HEK293T (cell line): Measurements from ENCODE around the gene GAN.
"Not testable (repeated sequence)": the region's sequence is repeated elsewhere in the genome, so short reads cannot be mapped to it uniquely, and the experiment has no call there.

Source experiments
- CTCF ChIA-PET: fragments of 350-600 bp; formaldehyde crosslinking; extraction: SDS; loops from one replicate; lab custom pipeline; 2021; ENCODE audit warnings: antibody characterized with exemption, inconsistent platforms; lab: Yijun Ruan, JAX
- POLR2A ChIA-PET: fragments of 350-600 bp; formaldehyde crosslinking; extraction: SDS; loops from one replicate; lab custom pipeline; 2020; ENCODE audit warnings: antibody characterized with exemption, inconsistent platforms; lab: Yijun Ruan, JAX
- DNase-seq: peaks from one replicate; pipeline ENCODE4 v3.0.0; 2012; ENCODE audit warnings: mixed read lengths; ENCODE audit errors: extremely low spot score
- ARNT ChIP-seq: fragments of 450-650 bp; IDR thresholded peaks from 2 replicates; pipeline ENCODE4 v1.6.1; 2017; ENCODE audit warnings: mild to moderate bottlenecking
- BHLHE40 ChIP-seq: fragments of 450-650 bp; IDR thresholded peaks from 2 replicates; pipeline ENCODE4 v1.6.1; 2016; ENCODE audit warnings: mild to moderate bottlenecking, moderate library complexity, borderline replicate concordance
- CTBP1 ChIP-seq: fragments of 450-650 bp; IDR thresholded peaks from 2 replicates; pipeline ENCODE4 v1.6.1; 2016; ENCODE audit warnings: borderline replicate concordance
- ELF4 ChIP-seq: fragments of 450-650 bp; IDR thresholded peaks from 2 replicates; pipeline ENCODE4 v1.6.1; 2017; ENCODE audit warnings: antibody characterized with exemption
- FOXA1 ChIP-seq: fragments of 450-650 bp; IDR thresholded peaks from 2 replicates; pipeline ENCODE4 v1.6.1; 2016; ENCODE audit warnings: mild to moderate bottlenecking
- FOXK2 ChIP-seq: fragments of 450-650 bp; IDR thresholded peaks from 2 replicates; pipeline ENCODE4 v1.6.1; 2016; ENCODE audit warnings: mild to moderate bottlenecking
- FOXM1 ChIP-seq: fragments of 450-650 bp; IDR thresholded peaks from 2 replicates; pipeline ENCODE4 v1.6.1; 2017; ENCODE audit warnings: mild to moderate bottlenecking, borderline replicate concordance
- HDGF ChIP-seq: fragments of 450-650 bp; IDR thresholded peaks from 2 replicates; pipeline ENCODE4 v1.6.1; 2017; ENCODE audit warnings: antibody characterized with exemption, borderline replicate concordance
- L3MBTL2 ChIP-seq: fragments of 450-650 bp; conservative IDR thresholded peaks from 2 replicates; pipeline ENCODE4 v1.6.1; 2016; ENCODE audit warnings: mild to moderate bottlenecking
- LEF1 ChIP-seq: fragments of 450-650 bp; IDR thresholded peaks from 2 replicates; pipeline ENCODE4 v1.6.1; 2017; ENCODE audit warnings: mild to moderate bottlenecking, borderline replicate concordance
- NFRKB ChIP-seq: fragments of 450-650 bp; IDR thresholded peaks from 2 replicates; pipeline ENCODE4 v1.6.1; 2016; ENCODE audit warnings: mild to moderate bottlenecking, moderate library complexity
- SP1 ChIP-seq: fragments of 450-650 bp; IDR thresholded peaks from 2 replicates; pipeline ENCODE4 v1.6.1; 2017
- SUZ12 ChIP-seq: fragments of 450-650 bp; IDR thresholded peaks from 2 replicates; pipeline ENCODE4 v1.6.1; 2016; ENCODE audit warnings: mild to moderate bottlenecking
- TARDBP ChIP-seq: fragments of 450-650 bp; IDR thresholded peaks from 2 replicates; pipeline ENCODE4 v1.6.1; 2016
- ZNF384 ChIP-seq: fragments of 450-650 bp; IDR thresholded peaks from 2 replicates; pipeline ENCODE4 v1.6.1; 2016
- TF ChIP-seq, protein P1 (sequence below): fragments of 450-650 bp; IDR thresholded peaks from 2 replicates; pipeline ENCODE4 v1.6.1; 2016

The GAN gene

DNA sequence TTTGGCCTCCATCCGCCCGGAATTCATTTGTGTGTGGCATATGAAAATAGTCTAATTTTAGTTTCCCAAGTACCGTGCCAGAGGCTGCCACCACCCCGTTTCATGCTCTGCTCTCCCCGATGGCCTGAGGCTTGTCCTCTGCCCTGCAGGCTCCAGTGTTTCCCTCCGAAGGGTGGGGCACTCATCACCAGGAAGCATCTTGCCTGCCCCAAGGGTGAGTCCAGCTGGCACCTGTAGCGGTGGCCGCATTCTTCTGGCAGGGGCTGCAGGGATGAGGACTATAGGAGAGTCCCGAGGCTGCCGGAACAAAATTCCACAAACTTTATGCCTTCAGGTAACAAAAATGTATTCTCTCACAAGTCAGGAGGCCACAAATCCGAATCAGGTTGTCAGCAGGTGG, 106.8 kb downstream of the GAN start:
- POLR2A ChIA-PET: no interaction called here
- no peak for DNase-seq
- CTCF ChIA-PET: no interaction called here
- TF ChIP-seq L3MBTL2 (no peak), ELF4 (no peak), SP1 (no peak), TARDBP (no peak), FOXA1 (no peak), SUZ12 (no peak), FOXK2 (no peak)
- TF ChIP-seq, protein P1, sequence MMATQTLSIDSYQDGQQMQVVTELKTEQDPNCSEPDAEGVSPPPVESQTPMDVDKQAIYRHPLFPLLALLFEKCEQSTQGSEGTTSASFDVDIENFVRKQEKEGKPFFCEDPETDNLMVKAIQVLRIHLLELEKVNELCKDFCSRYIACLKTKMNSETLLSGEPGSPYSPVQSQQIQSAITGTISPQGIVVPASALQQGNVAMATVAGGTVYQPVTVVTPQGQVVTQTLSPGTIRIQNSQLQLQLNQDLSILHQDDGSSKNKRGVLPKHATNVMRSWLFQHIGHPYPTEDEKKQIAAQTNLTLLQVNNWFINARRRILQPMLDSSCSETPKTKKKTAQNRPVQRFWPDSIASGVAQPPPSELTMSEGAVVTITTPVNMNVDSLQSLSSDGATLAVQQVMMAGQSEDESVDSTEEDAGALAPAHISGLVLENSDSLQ: no peak

DNA sequence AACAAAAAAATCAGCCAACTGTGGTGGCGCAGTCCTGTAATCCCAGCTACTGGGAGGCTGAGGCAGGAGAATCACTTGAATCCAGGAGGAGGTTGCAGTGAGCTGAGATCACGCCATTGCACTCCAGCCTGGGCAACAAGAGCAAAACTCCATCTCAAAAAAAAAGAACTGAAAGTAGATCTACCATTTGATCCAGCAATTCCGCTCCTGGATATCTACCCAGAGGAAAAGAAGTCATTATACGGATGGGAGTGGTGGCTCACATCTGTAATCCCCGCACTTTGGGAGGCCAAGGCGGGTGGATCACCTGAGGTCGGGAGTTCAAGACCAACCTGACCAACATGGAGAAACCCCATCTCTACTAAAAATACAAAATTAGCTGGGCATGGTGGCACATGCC, 107.4 kb downstream of the GAN start:
- DNase-seq, POLR2A ChIA-PET, CTCF ChIA-PET: not testable (repeated sequence)

DNA sequence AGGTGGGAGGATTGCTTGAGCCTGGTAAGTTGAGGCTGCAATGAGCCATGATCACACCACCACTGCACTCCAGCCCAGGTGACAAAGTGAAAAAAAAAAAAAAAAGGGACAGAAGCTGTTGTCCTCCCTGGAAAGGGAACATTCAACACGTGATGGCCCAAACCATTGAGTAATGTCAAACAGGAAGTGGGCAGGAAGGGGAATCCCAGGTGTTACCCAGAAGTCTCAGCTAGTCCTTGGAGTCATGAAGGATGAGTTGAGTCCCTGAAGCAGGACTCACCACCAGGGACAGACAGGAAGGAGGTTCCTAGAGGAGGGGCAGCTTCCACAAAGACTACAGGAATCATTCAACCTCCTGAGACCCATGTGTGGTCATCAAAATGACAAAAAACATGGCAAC, 110.0 kb downstream of the GAN start:
- CTCF ChIA-PET: no interaction called here
- DNase-seq: no peak
- POLR2A ChIA-PET: no interaction called here
- TF ChIP-seq TARDBP: no peak
- TF ChIP-seq FOXM1: no peak
- TF ChIP-seq L3MBTL2: no peak
- TF ChIP-seq ARNT: no peak
- TF ChIP-seq FOXK2: no peak
- no peak for TF ChIP-seq SUZ12
- TF ChIP-seq CTBP1: no peak
- no peak for TF ChIP-seq NFRKB
- TF ChIP-seq SP1: no peak
- no peak for TF ChIP-seq BHLHE40
- no peak for TF ChIP-seq HDGF
- no peak for TF ChIP-seq FOXA1
- no peak for TF ChIP-seq LEF1

DNA sequence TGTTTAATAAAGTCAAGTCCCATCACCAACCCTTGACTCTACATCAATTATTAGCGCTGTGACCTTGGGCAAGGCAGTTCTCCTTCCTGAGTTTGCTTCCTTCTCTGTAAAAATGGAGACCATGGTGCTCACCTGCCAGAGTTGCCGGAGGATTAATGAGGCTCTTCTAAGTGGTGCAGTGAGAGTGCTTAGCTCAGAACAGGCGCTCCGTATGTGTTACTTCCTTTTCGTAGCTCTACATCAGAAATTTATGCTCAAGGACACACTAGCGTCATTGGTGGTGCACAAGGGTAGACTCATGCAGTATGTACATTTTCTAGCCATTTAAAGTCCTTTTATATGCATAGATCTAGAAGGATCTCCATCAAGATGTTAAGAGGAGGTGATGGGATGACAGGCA, 112.5 kb downstream of the GAN start:
- POLR2A ChIA-PET: no interaction called here
- CTCF ChIA-PET: no interaction called here
- TF ChIP-seq L3MBTL2 (no peak), FOXM1 (no peak), CTBP1 (no peak), SP1 (no peak), NFRKB (no peak), FOXK2 (no peak), ZNF384 (no peak), HDGF (no peak)
- DNase-seq: no peak

DNA sequence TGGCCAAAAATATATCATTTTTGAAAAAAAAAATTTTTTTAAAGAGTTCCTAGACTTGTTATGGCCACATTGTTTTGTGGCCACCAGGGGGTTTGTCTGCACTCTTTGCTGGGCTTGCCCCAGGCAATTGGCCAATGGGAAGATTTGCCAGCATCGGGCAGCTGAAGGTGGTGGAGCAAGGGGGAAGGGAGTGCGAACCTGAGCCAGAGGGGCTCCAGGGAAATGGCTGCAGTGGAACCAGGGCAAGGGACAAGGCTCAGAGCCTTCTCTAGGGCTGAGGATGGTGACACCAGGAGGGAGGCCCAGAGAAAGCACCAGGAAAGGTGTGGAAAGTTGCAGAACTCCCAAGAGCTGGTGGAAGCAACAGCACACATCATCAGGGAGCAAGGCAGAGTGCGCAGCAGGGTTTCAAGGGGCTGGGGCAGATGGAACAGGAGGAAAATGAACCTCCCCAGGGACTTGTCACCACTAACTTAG, 114.3 kb downstream of the GAN start:
- ChIA-PET CTCF (interaction anchor here (1.0 to 1.3 kb wide), 2 partner anchors 56 to 193 kb away, joined by 3 to 4 read pairs; no protein-coding TSS in a partner anchor), POLR2A (no interaction called here)
- peak; percentile 59 for DNase-seq
- TF ChIP-seq SUZ12 (no peak), HDGF (no peak), SP1 (no peak), ARNT (no peak), L3MBTL2 (no peak), LEF1 (no peak), FOXM1 (no peak), TARDBP (no peak), ZNF384 (no peak), FOXK2 (no peak), CTBP1 (no peak), FOXA1 (no peak), BHLHE40 (no peak), NFRKB (no peak), ELF4 (no peak)
- TF ChIP-seq, protein P1: no peak

DNA sequence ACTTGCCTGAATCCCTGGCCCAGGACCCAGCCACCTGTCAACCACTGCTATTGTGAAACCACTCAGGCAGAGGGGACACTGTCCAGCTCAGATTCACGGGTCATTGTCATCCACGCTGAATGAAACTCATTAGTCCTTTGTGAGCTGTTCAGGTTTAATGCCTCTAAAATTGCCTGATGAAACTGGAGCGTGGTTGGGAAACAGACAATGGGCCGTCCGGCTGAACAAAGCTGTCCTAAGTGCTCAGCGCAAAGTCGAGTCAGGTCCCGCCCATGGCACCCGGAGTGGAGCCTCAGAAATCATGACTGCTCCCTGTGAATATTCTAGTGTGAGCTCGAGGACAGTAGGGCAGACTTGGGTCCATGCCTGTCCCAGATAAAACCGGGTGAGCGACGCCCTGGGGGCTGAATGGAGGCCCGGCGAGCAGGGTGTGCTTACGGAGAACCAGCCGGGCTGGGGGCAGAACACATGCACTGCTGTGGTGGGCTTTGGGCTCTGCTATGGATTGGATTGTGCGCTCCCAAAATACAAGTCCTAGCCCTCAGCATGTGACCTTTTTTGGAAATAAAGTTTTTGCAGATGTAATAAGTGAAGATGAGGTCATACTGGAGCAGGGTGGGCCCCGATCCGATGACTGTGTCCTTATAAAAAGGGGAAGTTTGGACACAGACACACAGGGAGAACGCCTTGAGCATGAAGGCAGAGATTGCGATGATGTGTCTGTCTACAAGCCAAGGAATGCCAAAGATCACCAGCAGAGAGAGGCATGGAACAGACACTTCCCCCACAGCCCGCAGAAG, 117.0 kb downstream of the GAN start:
- TF ChIP-seq FOXK2: no peak
- no peak for TF ChIP-seq HDGF
- TF ChIP-seq TARDBP: no peak
- TF ChIP-seq SP1: no peak
- no peak for TF ChIP-seq CTBP1
- no peak for TF ChIP-seq LEF1
- no peak for DNase-seq
- ChIA-PET CTCF (interaction anchor here (0.6 to 1.0 kb wide), 2 partner anchors 154 to 335 kb away, joined by 3 to 8 read pairs; no protein-coding TSS in a partner anchor), POLR2A (no interaction called here)

DNA sequence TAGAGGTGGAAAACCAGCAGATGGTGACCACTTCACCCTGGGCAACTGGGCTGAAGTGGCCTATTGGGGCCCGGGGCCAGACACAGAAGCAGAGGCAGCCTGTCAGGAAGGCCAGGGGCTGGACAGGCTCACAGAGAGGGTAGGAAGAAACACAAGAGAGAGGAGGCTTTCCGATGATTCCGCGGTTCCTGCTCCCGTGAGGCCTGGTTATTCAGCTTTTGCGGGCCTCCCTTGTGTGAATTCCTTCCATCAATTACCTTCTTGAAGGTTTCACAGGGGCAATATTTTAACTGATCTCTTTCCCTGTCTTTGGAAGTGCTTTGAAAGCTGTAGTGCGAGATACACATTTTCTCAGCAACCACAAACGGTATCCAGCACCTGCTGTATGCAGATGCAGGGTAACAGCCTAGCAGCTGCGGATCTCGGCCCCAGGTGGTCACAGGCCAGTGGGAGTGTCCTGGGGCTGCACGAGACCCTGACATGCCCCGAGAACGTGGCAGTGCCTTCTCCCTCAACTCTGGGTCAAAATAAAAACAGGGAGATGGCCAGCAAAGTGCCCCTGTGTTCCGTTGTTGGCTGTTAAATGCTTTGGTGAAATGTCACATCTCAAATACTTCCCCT, 118.3 kb downstream of the GAN start:
- POLR2A ChIA-PET: no interaction called here
- TF ChIP-seq FOXK2 (no peak), ZNF384 (no peak), FOXM1 (no peak), BHLHE40 (no peak), NFRKB (no peak)
- DNase-seq: no peak
- CTCF ChIA-PET: no interaction called here
